RWPE2 (cell line): ENCODE results near the gene ZFAND4.
A peak's percentile ranks its signal among the peaks of the same experiment; 100 is the strongest.
"Not testable (repeated sequence)": the region's sequence is repeated elsewhere in the genome, so short reads cannot be mapped to it uniquely, and the experiment has no call there.

Experiments used
- ATAC-seq: fragments of 200-7000 bp; cut with Tn5 transposase; 3 replicates; pipeline ENCODE4 v1.9.1; 2021; ENCODE audit warnings: low read depth
- DNase-seq: peaks from one replicate; pipeline ENCODE4 v3.0.0-alpha.2; 2020; ENCODE audit warnings: low spot score
- H3K27ac ChIP-seq: fragments of 450-650 bp; 2 replicates; pipeline ENCODE4 v1.5.1; 2017; ENCODE audit warnings: mild to moderate bottlenecking; ENCODE audit not compliant: poor library complexity, severe bottlenecking
- H3K27me3 ChIP-seq: fragments of 250-450 bp; sonication (Bioruptor Pico); 2 replicates; pipeline ENCODE4 v1.5.1; 2021; ENCODE audit warnings: mild to moderate bottlenecking, moderate library complexity; ENCODE audit not compliant: insufficient read depth, poor library complexity, severe bottlenecking
- H3K36me3 ChIP-seq: fragments of 250-450 bp; sonication (Bioruptor Pico); 2 replicates; pipeline ENCODE4 v1.5.1; 2020; ENCODE audit warnings: low read depth, mild to moderate bottlenecking, moderate library complexity
- H3K4me1 ChIP-seq: fragments of 250-450 bp; sonication (Bioruptor Pico); 2 replicates; pipeline ENCODE4 v1.5.1; 2021; ENCODE audit warnings: mild to moderate bottlenecking, moderate library complexity; ENCODE audit not compliant: insufficient read depth, poor library complexity, severe bottlenecking
- H3K4me3 ChIP-seq: fragments of 250-450 bp; sonication (Bioruptor Pico); 2 replicates; pipeline ENCODE4 v1.5.1; 2021; ENCODE audit warnings: mild to moderate bottlenecking, moderate library complexity; ENCODE audit not compliant: severe bottlenecking
- H3K9me3 ChIP-seq: fragments of 250-450 bp; sonication (Bioruptor Pico); 2 replicates; pipeline ENCODE4 v1.5.1; 2021; ENCODE audit warnings: mild to moderate bottlenecking, moderate library complexity; ENCODE audit not compliant: severe bottlenecking
- TF ChIP-seq, protein P1 (sequence below): fragments of 450-650 bp; IDR thresholded peaks from one replicate; pipeline ENCODE4 v1.5.1; 2017; ENCODE audit warnings: mild to moderate bottlenecking, moderate library complexity; ENCODE audit not compliant: poor library complexity, severe bottlenecking

ZFAND4 gene

DNA sequence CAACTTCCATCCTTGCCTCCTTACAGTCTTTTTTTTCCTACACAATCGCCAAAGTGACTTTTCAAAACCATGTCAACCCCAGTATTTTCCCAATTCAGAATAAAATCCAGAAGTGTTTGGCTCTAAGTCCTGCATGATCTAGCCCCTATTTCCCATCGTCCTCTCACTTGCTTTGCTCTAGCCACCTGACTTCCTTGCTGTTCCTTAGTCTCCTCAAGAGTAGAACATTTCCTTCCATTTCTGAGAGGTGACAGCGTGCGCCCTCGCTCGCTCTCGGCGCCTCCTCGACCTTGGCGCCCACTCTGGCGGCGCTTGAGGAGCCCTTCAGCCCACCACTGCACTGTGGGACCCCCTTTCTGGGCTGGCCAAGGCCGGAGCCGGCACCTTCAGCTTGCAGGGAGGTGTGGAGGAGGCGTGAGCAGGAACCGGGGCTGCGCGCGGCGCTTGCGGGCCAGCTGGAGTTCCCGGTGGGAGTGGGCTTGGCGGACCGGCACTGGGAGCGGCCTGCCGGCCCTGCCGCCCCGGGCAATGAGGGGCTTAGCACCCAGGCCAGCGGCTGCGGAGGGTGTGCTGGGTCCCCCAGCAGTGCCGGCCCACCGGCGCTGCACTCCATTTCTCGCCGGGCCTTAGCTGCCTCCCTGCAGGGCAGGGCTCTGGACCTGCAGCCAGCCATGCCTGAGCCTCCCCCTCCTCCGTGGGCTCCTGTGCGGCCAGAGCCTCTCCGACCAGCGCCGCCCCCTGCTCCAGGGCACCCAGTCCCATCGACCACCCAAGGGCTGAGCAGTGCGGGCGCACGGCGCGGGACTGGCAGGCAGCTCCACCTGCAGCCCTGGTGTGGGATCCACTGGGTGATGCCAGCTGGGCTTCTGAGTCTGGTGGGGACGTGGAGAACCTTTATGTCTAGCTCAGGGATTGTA, 72.0 kb downstream of the ZFAND4 start:
- not testable (repeated sequence) for H3K4me3 ChIP-seq, H3K4me1 ChIP-seq, H3K27me3 ChIP-seq, H3K9me3 ChIP-seq, DNase-seq, H3K36me3 ChIP-seq, H3K27ac ChIP-seq, ATAC-seq

DNA sequence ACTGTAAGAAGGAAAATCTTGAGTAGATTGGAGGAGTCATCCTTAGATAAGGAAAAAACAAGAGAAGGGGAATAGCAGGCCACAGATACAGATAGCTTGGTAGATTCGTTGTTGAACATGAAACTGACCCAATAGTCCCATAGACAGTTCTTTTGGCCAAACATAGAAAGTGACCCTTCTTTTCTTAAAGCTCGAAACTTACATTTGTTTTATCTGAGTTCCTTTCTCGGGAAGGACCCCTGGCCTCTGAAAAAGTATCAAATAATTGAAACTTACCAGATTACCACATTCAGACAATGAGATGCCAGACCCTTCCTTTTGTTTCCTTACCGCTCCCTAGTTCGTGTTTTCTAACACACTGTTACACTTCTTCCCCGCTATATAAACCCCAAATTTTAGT, 72.9 kb downstream of the ZFAND4 start:
- Histone ChIP-seq H3K4me1 (no peaks in the 10 kb centered on the region), H3K27ac (no peak overlapping the region), H3K9me3 (no peaks in the 10 kb centered on the region), H3K4me3 (no peak overlapping the region), H3K27me3 (no peaks in the 10 kb centered on the region), H3K36me3 (no peaks in the 10 kb centered on the region)
- TF ChIP-seq, protein P1, sequence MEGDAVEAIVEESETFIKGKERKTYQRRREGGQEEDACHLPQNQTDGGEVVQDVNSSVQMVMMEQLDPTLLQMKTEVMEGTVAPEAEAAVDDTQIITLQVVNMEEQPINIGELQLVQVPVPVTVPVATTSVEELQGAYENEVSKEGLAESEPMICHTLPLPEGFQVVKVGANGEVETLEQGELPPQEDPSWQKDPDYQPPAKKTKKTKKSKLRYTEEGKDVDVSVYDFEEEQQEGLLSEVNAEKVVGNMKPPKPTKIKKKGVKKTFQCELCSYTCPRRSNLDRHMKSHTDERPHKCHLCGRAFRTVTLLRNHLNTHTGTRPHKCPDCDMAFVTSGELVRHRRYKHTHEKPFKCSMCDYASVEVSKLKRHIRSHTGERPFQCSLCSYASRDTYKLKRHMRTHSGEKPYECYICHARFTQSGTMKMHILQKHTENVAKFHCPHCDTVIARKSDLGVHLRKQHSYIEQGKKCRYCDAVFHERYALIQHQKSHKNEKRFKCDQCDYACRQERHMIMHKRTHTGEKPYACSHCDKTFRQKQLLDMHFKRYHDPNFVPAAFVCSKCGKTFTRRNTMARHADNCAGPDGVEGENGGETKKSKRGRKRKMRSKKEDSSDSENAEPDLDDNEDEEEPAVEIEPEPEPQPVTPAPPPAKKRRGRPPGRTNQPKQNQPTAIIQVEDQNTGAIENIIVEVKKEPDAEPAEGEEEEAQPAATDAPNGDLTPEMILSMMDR, result no peak
- DNase-seq (no peak), ATAC-seq (no peak)

DNA sequence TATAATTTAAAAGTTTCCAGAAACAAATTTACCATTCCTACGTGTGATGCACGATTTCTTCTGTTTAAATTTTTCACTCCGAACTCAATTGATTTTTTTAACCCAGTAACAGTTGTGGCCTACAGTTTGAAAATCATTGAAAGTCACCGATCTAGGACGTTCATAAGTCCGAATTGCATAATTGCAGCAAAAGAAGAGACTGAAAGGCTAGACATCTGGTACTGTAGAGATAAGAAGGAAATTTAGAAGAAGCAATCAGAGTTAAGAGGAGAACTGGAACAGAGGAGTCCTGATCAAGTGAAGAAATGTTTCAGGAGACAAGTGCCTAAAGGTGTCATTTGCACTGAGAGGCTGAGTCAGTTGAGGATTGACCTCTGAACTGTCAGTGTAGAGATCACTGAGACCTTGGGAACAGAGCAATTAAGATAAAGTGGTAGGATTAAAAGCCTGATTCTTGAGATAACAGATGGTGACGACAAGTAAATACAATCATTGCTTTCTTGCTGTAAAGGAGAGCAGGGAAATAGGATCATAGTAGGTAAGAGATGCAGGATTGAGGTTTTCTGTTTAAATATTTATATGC, 73.5 kb downstream of the ZFAND4 start:
- TF ChIP-seq, protein P1, result no peak
- H3K4me3 ChIP-seq, result no peak overlapping the region
- no peaks in the 10 kb centered on the region for H3K27me3 ChIP-seq
- H3K9me3 ChIP-seq, result no peaks in the 10 kb centered on the region
- no peak overlapping the region for H3K27ac ChIP-seq
- H3K4me1 ChIP-seq, result no peaks in the 10 kb centered on the region
- ATAC-seq, result no peak
- no peak for DNase-seq
- H3K36me3 ChIP-seq, result no peaks in the 10 kb centered on the region

DNA sequence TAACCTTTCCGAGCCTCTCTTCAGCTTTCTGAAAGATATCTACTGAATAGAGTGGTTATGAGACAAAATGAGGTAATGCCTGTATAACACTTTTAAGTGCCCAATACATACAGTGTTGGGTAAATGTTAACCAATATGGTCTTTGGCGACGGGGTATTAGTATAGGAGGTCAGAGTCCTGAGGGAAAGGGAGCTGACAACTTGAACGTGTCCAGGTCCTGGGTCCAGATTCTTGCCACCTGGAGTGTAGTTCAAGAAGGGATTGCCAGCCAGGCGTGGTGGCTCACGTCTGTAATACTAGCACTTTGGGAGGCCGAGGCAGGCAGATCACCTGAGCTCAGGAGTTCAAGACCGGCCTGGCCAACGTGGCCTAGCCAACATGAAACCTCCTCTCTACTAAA, 76.0 kb downstream of the ZFAND4 start:
- no peak overlapping the region for H3K4me3 ChIP-seq
- H3K36me3 ChIP-seq, result no peaks in the 10 kb centered on the region
- ATAC-seq (no peak), DNase-seq (no peak)
- peaks cover 6% of the 10 kb centered on the region for H3K4me1 ChIP-seq
- H3K27ac ChIP-seq, result no peak overlapping the region
- TF ChIP-seq, protein P1, result no peak
- no peaks in the 10 kb centered on the region for H3K27me3 ChIP-seq
- H3K9me3 ChIP-seq, result no peaks in the 10 kb centered on the region

DNA sequence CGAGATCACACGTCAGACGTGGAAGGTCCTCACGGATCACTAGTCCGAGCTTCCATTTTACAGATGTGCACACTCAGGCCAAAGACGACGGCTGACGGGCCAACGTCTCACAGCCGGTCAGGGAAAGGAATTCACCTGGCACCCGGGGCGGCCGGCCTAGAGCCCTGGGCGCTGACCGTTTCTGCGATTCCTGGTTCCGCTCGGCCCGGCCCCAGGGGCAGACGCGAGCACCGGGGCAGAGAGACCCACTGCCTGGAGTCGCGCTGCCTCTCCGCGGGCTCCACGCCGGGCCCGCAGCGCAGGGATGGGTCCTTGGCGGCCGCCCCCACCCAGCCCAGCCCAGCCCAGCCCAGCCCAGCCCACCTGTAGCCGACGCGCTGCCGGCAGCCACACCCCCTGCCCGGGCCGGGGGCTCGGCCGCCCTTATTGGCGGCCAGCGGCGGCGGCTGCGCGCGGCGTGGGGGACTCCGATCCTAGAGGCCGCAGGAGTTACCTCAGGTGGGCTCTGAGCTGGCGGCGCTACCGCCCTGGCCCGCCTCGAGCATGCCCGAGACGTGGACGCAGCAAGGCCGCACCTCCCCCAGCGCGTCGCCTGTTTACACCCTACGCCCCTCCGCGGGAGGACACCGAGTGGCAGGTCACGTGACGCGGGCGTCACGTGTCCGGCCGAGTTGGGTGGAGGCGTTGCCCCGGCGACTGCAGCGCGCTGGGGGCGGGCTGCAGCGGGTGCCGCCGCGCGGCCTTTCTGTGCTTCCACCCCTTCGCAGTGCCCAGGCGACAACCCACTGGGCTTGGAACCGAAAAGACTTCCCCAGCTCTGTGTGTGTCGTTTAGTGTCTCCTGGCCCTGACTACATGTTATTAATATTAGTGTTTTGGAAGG, 78.1 kb downstream of the ZFAND4 start:
- peak; percentile 88 for DNase-seq
- no peak overlapping the region for H3K27ac ChIP-seq
- H3K4me3 ChIP-seq, result peak overlapping the region; percentile 77

More for the DNA sequence above, 78.1 kb downstream of the ZFAND4 start:
- peaks cover 6% of the 10 kb centered on the region for H3K4me1 ChIP-seq
- no peaks in the 10 kb centered on the region for H3K36me3 ChIP-seq
- H3K9me3 ChIP-seq, result no peaks in the 10 kb centered on the region
- TF ChIP-seq, protein P1, result no peak
- ATAC-seq, result peak; percentile 82
- no peaks in the 10 kb centered on the region for H3K27me3 ChIP-seq
